Measurements from ENCODE around the gene VAV2. TPM values are rescaled to one million over a fixed set of nuclear protein-coding genes. Genes with fewer than 3 reads are reported as not detected.

The VAV2 gene
- total RNA-seq, 1 experiment from 2014 or later, result 30.7 TPM

DNA sequence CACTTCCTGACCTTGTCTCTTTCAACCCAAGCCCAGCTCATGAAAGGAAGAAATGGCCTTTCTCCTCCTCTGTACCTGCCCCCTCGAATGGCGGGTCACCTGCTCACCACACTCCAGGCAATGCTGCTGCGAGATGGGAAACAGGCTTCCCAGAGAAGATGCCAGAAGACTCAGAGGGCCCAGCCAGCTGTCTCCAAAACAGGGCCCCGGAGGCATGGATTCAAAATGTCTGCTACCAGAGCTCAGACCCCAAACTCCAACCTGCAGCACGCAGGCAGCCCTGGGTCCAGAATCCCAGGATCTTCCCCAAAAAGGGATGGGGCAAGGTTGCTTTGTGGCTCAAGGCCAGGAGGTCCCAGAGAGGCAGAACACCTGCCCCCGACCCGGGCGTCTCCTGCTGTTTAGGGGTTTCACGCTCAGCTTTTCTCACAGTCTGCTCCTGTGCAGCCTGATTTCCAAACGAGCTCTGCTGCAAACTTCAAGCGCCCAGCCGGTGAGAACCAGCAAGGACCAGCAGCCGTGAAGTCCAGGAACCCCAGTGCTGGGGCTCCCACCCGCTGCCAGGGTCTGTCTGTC, 42.5 kb downstream of the VAV2 start:
- DNase-seq, result no peak
- H3K4me3 Mint-ChIP-seq (ENCODE audit: low read depth, unreplicated experiment), result no peak overlapping the region
- TF ChIP-seq, protein P1, sequence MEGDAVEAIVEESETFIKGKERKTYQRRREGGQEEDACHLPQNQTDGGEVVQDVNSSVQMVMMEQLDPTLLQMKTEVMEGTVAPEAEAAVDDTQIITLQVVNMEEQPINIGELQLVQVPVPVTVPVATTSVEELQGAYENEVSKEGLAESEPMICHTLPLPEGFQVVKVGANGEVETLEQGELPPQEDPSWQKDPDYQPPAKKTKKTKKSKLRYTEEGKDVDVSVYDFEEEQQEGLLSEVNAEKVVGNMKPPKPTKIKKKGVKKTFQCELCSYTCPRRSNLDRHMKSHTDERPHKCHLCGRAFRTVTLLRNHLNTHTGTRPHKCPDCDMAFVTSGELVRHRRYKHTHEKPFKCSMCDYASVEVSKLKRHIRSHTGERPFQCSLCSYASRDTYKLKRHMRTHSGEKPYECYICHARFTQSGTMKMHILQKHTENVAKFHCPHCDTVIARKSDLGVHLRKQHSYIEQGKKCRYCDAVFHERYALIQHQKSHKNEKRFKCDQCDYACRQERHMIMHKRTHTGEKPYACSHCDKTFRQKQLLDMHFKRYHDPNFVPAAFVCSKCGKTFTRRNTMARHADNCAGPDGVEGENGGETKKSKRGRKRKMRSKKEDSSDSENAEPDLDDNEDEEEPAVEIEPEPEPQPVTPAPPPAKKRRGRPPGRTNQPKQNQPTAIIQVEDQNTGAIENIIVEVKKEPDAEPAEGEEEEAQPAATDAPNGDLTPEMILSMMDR (IDR thresholded peaks at IDR 0.05; ENCODE audit: unreplicated experiment), result no peak
- no peaks in the 10 kb centered on the region for H3K9me3 Mint-ChIP-seq (ENCODE audit: low read depth, unreplicated experiment)
- CTCF ChIA-PET, result no interaction called here
- BruUV-seq (replicated peaks), result no TSS peak
- intact Hi-C loops (cut with micrococcal nuclease; ENCODE audit: unreplicated experiment), result no loop called here
- H3K36me3 Mint-ChIP-seq (ENCODE audit: insufficient read depth, unreplicated experiment), result no peaks in the 10 kb centered on the region
- no peaks in the 10 kb centered on the region for H3K27me3 Mint-ChIP-seq (ENCODE audit: unreplicated experiment)
- no peak overlapping the region for H3K27ac Mint-ChIP-seq (ENCODE audit: unreplicated experiment)
- H3K4me1 Mint-ChIP-seq (ENCODE audit: low read depth, unreplicated experiment), result peaks cover 7% of the 10 kb centered on the region

GRCh38 chr9:133948561-133949485, 43.3 kb downstream of the VAV2 start:
- H3K27ac Mint-ChIP-seq (ENCODE audit: unreplicated experiment), result no peak overlapping the region
- no peak for DNase-seq
- CTCF ChIA-PET, result interaction anchor here (0.6 kb wide), 1 partner anchor 457 kb away, joined by 3 read pairs; no protein-coding TSS in a partner anchor
- peaks cover 7% of the 10 kb centered on the region for H3K4me1 Mint-ChIP-seq (ENCODE audit: low read depth, unreplicated experiment)
- H3K4me3 Mint-ChIP-seq (ENCODE audit: low read depth, unreplicated experiment), result no peak overlapping the region
- no peaks in the 10 kb centered on the region for H3K27me3 Mint-ChIP-seq (ENCODE audit: unreplicated experiment)
- intact Hi-C loops (cut with micrococcal nuclease; ENCODE audit: unreplicated experiment), result no loop called here
- no peaks in the 10 kb centered on the region for H3K36me3 Mint-ChIP-seq (ENCODE audit: insufficient read depth, unreplicated experiment)
- no TSS peak for BruUV-seq (replicated peaks)
- no peaks in the 10 kb centered on the region for H3K9me3 Mint-ChIP-seq (ENCODE audit: low read depth, unreplicated experiment)
- TF ChIP-seq, protein P1 (IDR thresholded peaks at IDR 0.05; ENCODE audit: unreplicated experiment), result no peak

DNA sequence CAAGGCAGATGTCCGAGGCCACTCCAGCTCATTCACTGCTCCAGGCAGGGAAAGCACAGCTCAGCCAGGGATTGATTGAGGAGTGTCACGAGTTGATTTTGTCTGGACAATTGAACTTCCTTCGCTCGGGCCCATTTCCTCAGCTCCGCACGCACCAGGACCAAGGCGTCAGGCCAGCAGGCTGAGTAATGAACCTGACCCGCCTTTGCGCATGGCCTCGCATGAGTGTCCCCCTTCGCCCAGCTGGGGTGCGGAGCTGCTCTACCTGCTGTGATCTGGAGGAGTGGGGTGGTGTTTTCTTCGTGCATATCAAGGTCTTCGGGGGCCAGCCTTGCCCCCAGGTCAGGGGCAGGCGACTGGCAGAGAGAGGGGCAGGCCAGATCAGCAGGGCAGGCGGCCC, 44.0 kb downstream of the VAV2 start:
- Mint-ChIP-seq H3K9me3 (ENCODE audit: low read depth, unreplicated experiment) (no peaks in the 10 kb centered on the region), H3K4me1 (ENCODE audit: low read depth, unreplicated experiment) (peaks cover 7% of the 10 kb centered on the region), H3K4me3 (ENCODE audit: low read depth, unreplicated experiment) (no peak overlapping the region), H3K36me3 (ENCODE audit: insufficient read depth, unreplicated experiment) (no peaks in the 10 kb centered on the region), H3K27me3 (ENCODE audit: unreplicated experiment) (no peaks in the 10 kb centered on the region), H3K27ac (ENCODE audit: unreplicated experiment) (no peak overlapping the region)
- CTCF ChIA-PET, result interaction anchor here (0.6 kb wide), 1 partner anchor 458 kb away, joined by 3 read pairs; no protein-coding TSS in a partner anchor
- no TSS peak for BruUV-seq (replicated peaks)
- TF ChIP-seq, protein P1 (IDR thresholded peaks at IDR 0.05; ENCODE audit: unreplicated experiment), result no peak
- intact Hi-C loops (cut with micrococcal nuclease; ENCODE audit: unreplicated experiment), result no loop called here
- DNase-seq, result no peak

GRCh38 chr9:133946840-133947486, 45.2 kb downstream of the VAV2 start:
- CTCF ChIA-PET, result no interaction called here
- H3K27me3 Mint-ChIP-seq (ENCODE audit: unreplicated experiment), result no peaks in the 10 kb centered on the region
- no peak overlapping the region for H3K4me3 Mint-ChIP-seq (ENCODE audit: low read depth, unreplicated experiment)
- DNase-seq, result no peak
- no peaks in the 10 kb centered on the region for H3K9me3 Mint-ChIP-seq (ENCODE audit: low read depth, unreplicated experiment)
- TF ChIP-seq, protein P1 (IDR thresholded peaks at IDR 0.05; ENCODE audit: unreplicated experiment), result no peak
- H3K27ac Mint-ChIP-seq (ENCODE audit: unreplicated experiment), result no peak overlapping the region
- BruUV-seq (replicated peaks), result no TSS peak
- peaks cover 1% of the 10 kb centered on the region for H3K36me3 Mint-ChIP-seq (ENCODE audit: insufficient read depth, unreplicated experiment)
- intact Hi-C loops (cut with micrococcal nuclease; ENCODE audit: unreplicated experiment), result no loop called here
- peaks cover 7% of the 10 kb centered on the region for H3K4me1 Mint-ChIP-seq (ENCODE audit: low read depth, unreplicated experiment)

All from Calu3 (cell line).